Activated CD8-positive, alpha-beta T cell treated with anti-CD3 and anti-CD28 coated beads, Interleukin-2, amount 10 ng/mL, durations not matched to agents 7 days and 5 days (primary cell): ENCODE data around the gene KIAA0513. TPM values are rescaled to one million over a fixed set of nuclear protein-coding genes. Genes with fewer than 3 reads are reported as not detected.
A peak's percentile ranks its signal among the peaks of the same experiment; 100 is the strongest.

Experiments used
- ATAC-seq: fragments of 150-1000 bp; cut with Tn5 transposase; one replicate; pipeline ENCODE4 v1.10.0; 2021; ENCODE audit warnings: moderate library complexity
- CTCF ChIA-PET: fragments of 350-600 bp; sonication (Branson Sonifier 250); formaldehyde crosslinking; loops from one replicate; lab custom pipeline; 2021; ENCODE audit warnings: antibody characterized with exemption; lab: Charles Lee
- POLR2A ChIA-PET: fragments of 350-600 bp; sonication (Branson Sonifier 250); formaldehyde crosslinking; loops from one replicate; lab custom pipeline; 2021; ENCODE audit warnings: antibody characterized with exemption; lab: Charles Lee
- DNase-seq: peaks from one replicate; pipeline ENCODE4 v3.0.0-alpha.2; 2020
- H3K27ac Mint-ChIP-seq: one replicate; pipeline ENCODE4 v1.8.0; 2021; ENCODE audit warnings: mild to moderate bottlenecking, mixed read lengths
- H3K27me3 Mint-ChIP-seq: one replicate; pipeline ENCODE4 v1.8.0; 2021; ENCODE audit warnings: low read depth, mixed read lengths
- H3K36me3 Mint-ChIP-seq: one replicate; pipeline ENCODE4 v1.8.0; 2021; ENCODE audit warnings: low read depth, mixed read lengths
- H3K4me1 Mint-ChIP-seq: one replicate; pipeline ENCODE4 v1.8.0; 2021; ENCODE audit warnings: low read depth, mixed read lengths
- H3K4me3 Mint-ChIP-seq: one replicate; pipeline ENCODE4 v1.8.0; 2021; ENCODE audit warnings: mild to moderate bottlenecking, mixed read lengths
- H3K9me3 Mint-ChIP-seq: one replicate; pipeline ENCODE4 v1.8.0; 2022; ENCODE audit warnings: mixed read lengths; ENCODE audit not compliant: insufficient read depth
- total RNA-seq, 2 experiments: library from RNA; stranded (reverse); gene quantifications; one replicate each; pipeline ENCODE4 v1.2.3, GENCODE V29; 2021

KIAA0513 gene
- total RNA-seq, 2 experiments from 2014 or later, result 8.1 to 9.1 TPM

DNA sequence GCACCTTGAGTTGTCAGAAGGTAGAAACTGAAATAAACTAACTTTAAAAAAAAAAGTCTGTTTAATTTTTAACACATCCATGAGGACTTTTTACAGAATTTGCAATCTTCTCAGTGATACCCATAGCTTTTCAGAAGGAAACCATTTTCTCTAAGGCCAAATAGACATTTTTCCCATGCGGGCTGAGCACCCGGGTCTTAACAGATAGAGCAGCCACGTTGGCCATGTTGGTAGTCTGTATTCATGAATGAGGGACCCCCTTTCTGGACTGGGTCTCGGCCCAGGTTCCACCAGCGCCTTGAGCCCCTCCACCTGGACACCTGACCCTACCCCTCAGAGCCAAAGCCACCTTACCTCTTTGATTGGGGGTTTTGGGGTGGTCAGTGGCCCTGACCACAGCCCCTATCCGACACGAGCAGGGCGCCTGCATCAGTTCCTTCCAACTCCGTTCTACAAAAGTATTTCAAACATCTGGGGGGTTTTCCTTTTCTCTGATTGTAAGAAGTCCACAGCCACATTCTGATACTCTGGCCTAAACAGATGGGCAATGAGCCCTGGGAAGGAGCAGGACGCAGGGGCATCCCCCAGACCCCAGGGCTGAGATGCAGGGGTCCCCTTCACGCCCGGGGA, 66.7 kb downstream of the KIAA0513 start:
- no peak overlapping the region for H3K4me3 Mint-ChIP-seq
- ATAC-seq (no peak), DNase-seq (no peak)
- no peaks in the 10 kb centered on the region for H3K27me3 Mint-ChIP-seq
- no peaks in the 10 kb centered on the region for H3K9me3 Mint-ChIP-seq
- CTCF ChIA-PET, result interaction anchor here (1.2 to 1.8 kb wide), 3 partner anchors 7 to 21 kb away, joined by 3 to 7 read pairs (median 4); no protein-coding TSS in a partner anchor
- peaks cover 15% of the 10 kb centered on the region for H3K4me1 Mint-ChIP-seq
- no peaks in the 10 kb centered on the region for H3K36me3 Mint-ChIP-seq
- H3K27ac Mint-ChIP-seq, result no peak overlapping the region
- POLR2A ChIA-PET, result no interaction called here

DNA sequence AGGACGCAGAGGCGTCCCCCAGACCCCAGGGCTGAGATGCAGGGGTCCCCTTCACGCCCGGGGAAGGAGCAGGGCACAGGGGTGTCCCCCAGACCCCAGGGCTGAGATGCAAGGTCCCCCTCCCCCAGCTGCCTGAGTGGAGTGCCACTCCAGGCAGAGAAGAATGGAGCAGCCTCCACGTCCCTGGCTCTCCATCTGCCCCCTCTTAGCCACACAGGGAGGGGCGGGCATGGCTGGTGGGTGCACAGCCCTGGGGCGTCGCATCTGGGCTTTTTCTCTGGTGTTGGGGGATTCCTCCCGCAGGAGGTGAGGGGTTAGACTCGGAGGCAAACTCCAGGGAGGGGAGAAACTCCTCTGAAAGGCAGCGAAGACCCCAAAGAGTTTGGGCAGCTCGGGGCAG, 67.2 kb downstream of the KIAA0513 start:
- H3K27ac Mint-ChIP-seq, result no peak overlapping the region
- peaks cover 15% of the 10 kb centered on the region for H3K4me1 Mint-ChIP-seq
- ChIA-PET POLR2A (no interaction called here), CTCF (interaction anchor here (1.2 to 2.2 kb wide), 3 partner anchors 8 to 20 kb away, joined by 3 to 7 read pairs (median 7); no protein-coding TSS in a partner anchor)
- no peaks in the 10 kb centered on the region for H3K9me3 Mint-ChIP-seq
- H3K27me3 Mint-ChIP-seq, result no peaks in the 10 kb centered on the region
- H3K4me3 Mint-ChIP-seq, result no peak overlapping the region
- ATAC-seq (no peak), DNase-seq (no peak)
- H3K36me3 Mint-ChIP-seq, result no peaks in the 10 kb centered on the region

DNA sequence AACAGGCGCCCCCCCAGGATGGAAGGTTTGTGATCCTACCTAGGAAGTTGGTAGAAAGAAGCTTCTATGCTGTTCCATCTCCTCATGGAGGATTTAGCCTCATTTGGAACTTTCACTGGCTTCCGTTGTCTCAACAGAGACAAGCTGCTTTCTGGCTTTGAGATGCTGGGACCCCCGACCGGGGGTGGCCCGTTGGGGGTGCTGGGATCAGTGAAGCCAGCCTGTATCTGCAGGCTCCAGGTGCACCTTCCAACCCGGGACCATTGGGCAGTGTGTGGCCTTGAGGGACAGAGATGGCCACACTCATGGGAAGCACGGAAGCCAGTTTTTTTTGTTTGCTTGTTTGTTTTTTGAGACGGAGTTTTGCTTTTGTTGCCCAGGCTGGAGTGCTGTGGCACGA, 69.3 kb downstream of the KIAA0513 start:
- no peaks in the 10 kb centered on the region for H3K27me3 Mint-ChIP-seq
- H3K4me1 Mint-ChIP-seq, result peaks cover 12% of the 10 kb centered on the region
- no peak for DNase-seq
- no peak overlapping the region for H3K4me3 Mint-ChIP-seq
- ChIA-PET CTCF (interaction anchor here (2.2 kb wide), 1 partner anchor 18 kb away, joined by 7 read pairs; no protein-coding TSS in a partner anchor), POLR2A (no interaction called here)
- H3K27ac Mint-ChIP-seq, result no peak overlapping the region
- H3K9me3 Mint-ChIP-seq, result no peaks in the 10 kb centered on the region
- H3K36me3 Mint-ChIP-seq, result no peaks in the 10 kb centered on the region
- no peak for ATAC-seq

DNA sequence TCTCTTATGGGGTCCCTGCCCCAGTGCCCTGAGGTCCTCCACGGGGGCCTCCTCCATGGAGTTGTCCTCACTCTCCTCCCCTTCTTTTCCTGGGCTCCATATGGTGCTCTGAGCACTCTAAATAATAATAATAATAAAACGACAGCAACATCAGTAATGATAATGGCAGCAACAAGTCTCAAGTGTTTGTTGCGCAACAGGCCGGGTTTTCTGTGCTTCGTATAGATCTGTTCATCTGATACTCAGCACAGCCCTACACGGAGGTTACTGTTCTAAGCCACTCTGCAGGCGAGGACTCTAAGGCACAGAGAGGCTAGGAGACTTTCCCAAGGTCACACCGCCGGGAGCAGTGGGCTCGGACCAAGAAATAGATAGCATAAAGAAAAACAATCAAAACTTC, 71.0 kb downstream of the KIAA0513 start:
- ATAC-seq (no peak), DNase-seq (no peak)
- Mint-ChIP-seq H3K4me1 (peaks cover 25% of the 10 kb centered on the region), H3K9me3 (no peaks in the 10 kb centered on the region), H3K27me3 (peaks cover 2% of the 10 kb centered on the region), H3K27ac (no peak overlapping the region), H3K4me3 (no peak overlapping the region), H3K36me3 (no peaks in the 10 kb centered on the region)
- ChIA-PET POLR2A (no interaction called here), CTCF (no interaction called here)

DNA sequence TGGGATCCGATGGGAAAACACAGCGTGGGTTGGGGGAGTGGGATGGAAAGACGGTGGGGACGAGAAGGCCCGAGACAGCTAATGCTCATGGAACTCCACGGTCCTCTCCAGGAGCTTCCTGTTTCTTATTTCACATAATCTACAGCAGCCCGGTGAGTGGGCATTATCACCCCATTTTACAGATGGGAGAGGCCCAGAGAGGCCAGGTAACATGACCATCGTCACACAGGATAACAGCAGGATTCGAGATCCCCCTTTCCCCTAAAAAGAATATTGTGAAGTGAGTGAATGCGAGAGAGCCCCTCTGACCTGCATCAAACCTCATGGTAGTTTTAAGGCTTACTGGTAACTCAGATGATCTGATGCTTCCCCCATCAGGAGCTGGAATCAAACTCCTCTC, 72.7 kb downstream of the KIAA0513 start:
- Mint-ChIP-seq H3K4me3 (no peak overlapping the region), H3K4me1 (peaks cover 42% of the 10 kb centered on the region), H3K36me3 (no peaks in the 10 kb centered on the region), H3K9me3 (no peaks in the 10 kb centered on the region), H3K27ac (no peak overlapping the region), H3K27me3 (peaks cover 2% of the 10 kb centered on the region)
- ChIA-PET CTCF (interaction anchor here (1.6 kb wide), 1 partner anchor 15 kb away, joined by 6 read pairs; no protein-coding TSS in a partner anchor), POLR2A (no interaction called here)
- DNase-seq, result no peak
- no peak for ATAC-seq

DNA sequence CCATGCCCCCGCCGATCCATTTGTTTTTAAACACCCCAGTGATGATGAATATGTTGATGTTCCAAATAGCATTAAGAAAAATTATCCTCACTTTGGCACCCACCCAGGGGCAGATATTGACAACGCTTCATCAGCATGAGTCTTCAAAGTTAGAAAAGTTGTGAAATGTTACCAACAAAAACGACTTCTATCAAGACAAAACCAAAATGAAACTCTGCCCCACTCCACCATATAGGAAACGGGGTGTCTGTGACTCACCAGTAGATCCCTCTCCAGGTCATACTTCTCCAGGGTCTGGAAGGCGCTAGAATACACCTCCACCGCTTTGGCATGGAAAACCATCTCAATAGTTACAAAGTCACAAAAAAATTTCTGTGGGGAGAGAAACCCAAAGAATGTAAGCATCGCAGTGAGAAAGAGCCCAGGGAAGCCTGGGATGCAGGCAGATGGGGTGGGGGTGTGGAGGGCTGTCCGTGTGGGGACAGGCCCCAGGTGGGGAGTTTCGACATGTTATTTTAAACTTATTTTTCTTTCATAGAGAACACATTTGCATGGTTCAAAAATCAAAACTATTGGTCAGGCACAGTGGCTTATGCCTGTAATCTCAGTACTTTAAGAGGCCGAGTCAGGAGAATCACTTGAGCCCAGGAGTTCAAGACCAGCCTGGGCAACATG, 74.5 kb downstream of the KIAA0513 start:
- no peak for ATAC-seq
- DNase-seq, result no peak
- Mint-ChIP-seq H3K36me3 (no peaks in the 10 kb centered on the region), H3K27ac (no peak overlapping the region), H3K4me3 (no peak overlapping the region), H3K9me3 (no peaks in the 10 kb centered on the region), H3K4me1 (peaks cover 48% of the 10 kb centered on the region), H3K27me3 (peaks cover 2% of the 10 kb centered on the region)
- ChIA-PET CTCF (interaction anchor here (0.7 to 1.6 kb wide), 3 partner anchors 13 to 449 kb away, joined by 4 to 6 read pairs (median 4); no protein-coding TSS in a partner anchor), POLR2A (no interaction called here)

DNA sequence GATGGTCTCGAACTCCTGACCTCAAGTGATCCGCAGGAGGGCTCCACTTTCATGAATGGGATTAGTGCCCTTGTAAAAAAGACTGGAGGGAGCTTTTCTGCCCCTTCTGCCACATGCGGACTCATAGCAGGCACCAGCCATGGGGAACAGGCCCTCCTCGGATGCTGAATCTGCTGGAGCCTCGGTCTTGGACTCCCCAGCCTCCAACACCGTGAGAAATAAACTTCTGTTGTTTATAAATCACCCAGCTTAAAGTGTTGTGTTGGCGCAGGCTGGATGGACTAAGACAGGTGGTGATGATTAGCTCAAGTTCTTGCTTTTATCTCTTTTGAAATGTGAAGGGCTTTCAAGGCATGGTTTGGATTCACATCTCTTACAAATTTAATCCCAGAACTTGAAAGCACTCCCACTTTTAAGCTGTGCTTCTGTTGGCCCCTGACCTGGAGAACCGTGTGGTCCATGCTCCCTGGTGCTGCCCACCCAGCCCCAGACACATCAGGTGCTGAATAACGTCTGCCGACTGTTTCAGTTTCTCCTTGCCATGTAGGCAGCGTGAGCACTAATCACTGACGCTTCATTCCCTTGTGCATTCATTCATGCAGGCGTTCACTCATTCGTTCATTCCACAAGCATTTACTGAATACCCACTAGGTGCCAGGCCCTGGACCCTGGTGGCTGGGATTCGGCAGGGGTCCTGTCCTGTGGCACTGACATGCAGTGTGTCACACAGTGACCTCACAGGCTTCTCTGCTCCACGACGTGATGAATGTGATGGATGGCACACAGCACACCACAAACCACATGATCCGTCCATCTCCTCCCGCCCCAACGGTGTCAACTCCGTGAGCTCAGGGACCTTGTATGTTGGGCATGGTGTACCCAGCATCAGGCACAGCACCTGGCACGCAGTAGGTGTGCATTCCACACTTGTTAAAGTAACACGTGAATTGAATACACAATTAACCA, 75.8 kb downstream of the KIAA0513 start:
- H3K27ac Mint-ChIP-seq, result peak overlapping the region; percentile 93
- H3K4me1 Mint-ChIP-seq, result peaks cover 48% of the 10 kb centered on the region
- POLR2A ChIA-PET, result no interaction called here

DNA sequence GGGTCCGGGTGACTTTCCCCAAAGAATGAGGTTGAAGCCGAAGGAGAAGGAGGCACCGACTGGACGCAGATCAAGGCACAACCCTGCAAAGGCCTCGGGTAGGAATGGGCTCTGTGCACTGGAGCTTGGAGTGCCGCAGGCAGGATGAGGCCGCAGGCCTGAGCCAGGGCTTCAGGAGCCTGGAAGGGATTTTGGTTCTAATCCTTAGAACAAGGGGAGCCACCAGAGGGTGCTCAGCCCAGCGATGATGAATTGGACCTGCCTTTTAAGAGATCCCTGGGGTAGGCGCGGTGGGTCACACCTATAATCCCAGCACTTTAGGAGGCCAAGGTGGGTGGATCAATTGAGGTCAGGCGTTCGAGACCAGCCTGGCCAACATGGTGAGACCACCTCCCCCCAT, 76.6 kb downstream of the KIAA0513 start:
- DNase-seq, result no peak
- no peaks in the 10 kb centered on the region for H3K36me3 Mint-ChIP-seq
- ATAC-seq, result no peak
- H3K4me1 Mint-ChIP-seq, result peaks cover 48% of the 10 kb centered on the region
- ChIA-PET POLR2A (no interaction called here), CTCF (interaction anchor here (1.0 to 2.5 kb wide), 7 partner anchors 9 to 512 kb away, joined by 3 to 39 read pairs (median 6); no protein-coding TSS in a partner anchor)
- no peaks in the 10 kb centered on the region for H3K9me3 Mint-ChIP-seq
- H3K27me3 Mint-ChIP-seq, result peaks cover 2% of the 10 kb centered on the region
- no peak overlapping the region for H3K4me3 Mint-ChIP-seq
- H3K27ac Mint-ChIP-seq, result peak overlapping the region; percentile 93

More for the DNA sequence above, 75.8 kb downstream of the KIAA0513 start:
- Mint-ChIP-seq H3K36me3 (no peaks in the 10 kb centered on the region), H3K27me3 (peaks cover 2% of the 10 kb centered on the region), H3K9me3 (no peaks in the 10 kb centered on the region), H3K4me3 (no peak overlapping the region)
- DNase-seq (no peak), ATAC-seq (no peak)
- CTCF ChIA-PET, result interaction anchor here (1.4 to 2.4 kb wide), 2 partner anchors 17 to 150 kb away, joined by 4 to 13 read pairs; no protein-coding TSS in a partner anchor

DNA sequence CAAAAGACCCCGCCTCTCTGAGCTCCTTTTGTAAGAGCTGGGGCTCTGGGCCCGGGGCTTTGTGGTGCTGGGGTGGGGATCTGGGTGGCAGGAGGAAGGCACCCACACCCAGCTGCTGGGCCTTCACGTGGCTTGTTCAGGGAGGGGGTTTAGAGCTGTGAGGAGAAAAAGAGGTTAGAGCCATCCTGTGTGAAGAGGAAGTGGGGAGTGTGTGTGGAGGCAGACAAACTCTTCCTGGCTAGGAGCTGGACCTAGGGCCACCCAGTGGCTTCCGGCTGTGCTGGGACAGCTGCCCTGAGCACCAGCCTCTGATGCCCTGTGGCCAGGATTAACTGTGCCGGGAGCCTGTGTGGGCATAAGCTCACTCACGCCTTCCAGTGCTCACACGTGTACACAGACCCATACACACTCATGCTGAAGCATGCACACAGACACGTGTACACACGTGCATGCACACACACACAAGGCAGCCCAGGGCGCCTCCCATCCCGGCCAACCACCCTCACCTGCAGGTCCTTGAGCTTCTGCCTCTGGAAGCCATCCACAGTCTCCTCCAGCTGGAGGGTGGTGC, 77.3 kb downstream of the KIAA0513 start:
- H3K4me1 Mint-ChIP-seq, result peaks cover 46% of the 10 kb centered on the region
- no peaks in the 10 kb centered on the region for H3K36me3 Mint-ChIP-seq
- ChIA-PET CTCF (interaction anchor here (0.7 to 2.5 kb wide), 9 partner anchors 8 to 511 kb away, joined by 3 to 39 read pairs (median 5); no protein-coding TSS in a partner anchor), POLR2A (interaction anchor here (0.9 kb wide), 1 partner anchor 49 kb away, joined by 3 read pairs; no protein-coding TSS in a partner anchor)
- DNase-seq, result peak; percentile 59
- peak overlapping the region; percentile 43 for H3K4me3 Mint-ChIP-seq
- H3K27me3 Mint-ChIP-seq, result peaks cover 2% of the 10 kb centered on the region
- ATAC-seq, result peak; percentile 86
- no peaks in the 10 kb centered on the region for H3K9me3 Mint-ChIP-seq
- peak overlapping the region; percentile 93 for H3K27ac Mint-ChIP-seq

DNA sequence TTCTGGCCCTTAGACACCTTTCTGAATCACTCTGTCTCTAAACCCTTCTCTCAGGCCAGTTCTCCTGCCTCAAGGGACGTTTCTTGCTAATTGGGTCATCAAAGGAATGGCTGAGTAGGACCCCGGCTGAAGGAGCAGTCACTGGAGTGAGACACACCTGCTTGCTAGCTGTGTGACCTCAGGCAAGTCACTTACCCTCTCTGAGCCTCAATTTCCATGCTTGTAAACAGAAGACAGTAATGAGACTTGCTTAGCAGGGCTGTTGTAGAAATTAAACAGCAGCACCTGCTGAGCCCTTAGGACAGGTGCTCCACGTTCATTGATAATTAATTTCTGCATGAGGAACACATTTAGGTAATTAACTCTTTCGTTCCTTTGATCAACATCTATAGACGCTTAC, 77.9 kb downstream of the KIAA0513 start:
- ATAC-seq (no peak), DNase-seq (no peak)
- CTCF ChIA-PET, result interaction anchor here (1.0 to 2.5 kb wide), 8 partner anchors 7 to 510 kb away, joined by 3 to 39 read pairs (median 4); no protein-coding TSS in a partner anchor
- no peaks in the 10 kb centered on the region for H3K36me3 Mint-ChIP-seq
- no peaks in the 10 kb centered on the region for H3K9me3 Mint-ChIP-seq
- peak overlapping the region; percentile 93 for H3K27ac Mint-ChIP-seq
- POLR2A ChIA-PET, result interaction anchor here (0.9 kb wide), 1 partner anchor 50 kb away, joined by 3 read pairs; no protein-coding TSS in a partner anchor
- H3K27me3 Mint-ChIP-seq, result peaks cover 2% of the 10 kb centered on the region
- H3K4me3 Mint-ChIP-seq, result no peak overlapping the region
- H3K4me1 Mint-ChIP-seq, result peaks cover 41% of the 10 kb centered on the region

DNA sequence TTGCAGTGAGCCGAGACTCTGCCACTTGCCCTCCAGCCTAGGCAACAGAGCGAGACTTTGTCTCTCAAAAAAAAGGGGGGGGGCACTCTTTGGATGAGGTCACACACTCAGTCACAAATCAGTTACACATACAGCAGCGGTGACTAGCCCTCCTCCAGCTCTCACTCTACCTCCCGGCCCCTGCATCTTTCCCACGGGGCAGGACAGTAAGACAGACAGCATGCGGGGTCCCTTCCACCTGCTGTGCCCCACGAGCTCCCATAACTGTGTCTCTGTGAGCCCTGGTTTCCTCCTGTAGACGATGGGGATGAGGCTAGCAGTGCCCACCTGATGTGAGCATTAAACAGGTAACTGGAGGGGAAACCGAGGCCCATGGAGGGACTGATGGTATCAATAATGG, 79.5 kb downstream of the KIAA0513 start:
- no peaks in the 10 kb centered on the region for H3K36me3 Mint-ChIP-seq
- CTCF ChIA-PET, result interaction anchor here (1.0 kb wide), 1 partner anchor 11 kb away, joined by 3 read pairs; no protein-coding TSS in a partner anchor
- peaks cover 34% of the 10 kb centered on the region for H3K4me1 Mint-ChIP-seq
- no peak overlapping the region for H3K4me3 Mint-ChIP-seq
- H3K27ac Mint-ChIP-seq, result no peak overlapping the region
- POLR2A ChIA-PET, result no interaction called here
- ATAC-seq, result no peak
- DNase-seq, result no peak
- H3K9me3 Mint-ChIP-seq, result no peaks in the 10 kb centered on the region
- H3K27me3 Mint-ChIP-seq, result peaks cover 2% of the 10 kb centered on the region
